Endothelial cell of hepatic sinusoid (primary cell): ENCODE measurements around the gene WNK1.
"Not testable (repeated sequence)": the region's sequence is repeated elsewhere in the genome, so short reads cannot be mapped to it uniquely, and the experiment has no call there.

Source experiments
- in situ Hi-C: cut with HindIII; loops from 2 replicates; pipeline ENCODE4 v1.10.0; 2017; ENCODE audit warnings: low sequenced_read_pairs

Gene WNK1

DNA sequence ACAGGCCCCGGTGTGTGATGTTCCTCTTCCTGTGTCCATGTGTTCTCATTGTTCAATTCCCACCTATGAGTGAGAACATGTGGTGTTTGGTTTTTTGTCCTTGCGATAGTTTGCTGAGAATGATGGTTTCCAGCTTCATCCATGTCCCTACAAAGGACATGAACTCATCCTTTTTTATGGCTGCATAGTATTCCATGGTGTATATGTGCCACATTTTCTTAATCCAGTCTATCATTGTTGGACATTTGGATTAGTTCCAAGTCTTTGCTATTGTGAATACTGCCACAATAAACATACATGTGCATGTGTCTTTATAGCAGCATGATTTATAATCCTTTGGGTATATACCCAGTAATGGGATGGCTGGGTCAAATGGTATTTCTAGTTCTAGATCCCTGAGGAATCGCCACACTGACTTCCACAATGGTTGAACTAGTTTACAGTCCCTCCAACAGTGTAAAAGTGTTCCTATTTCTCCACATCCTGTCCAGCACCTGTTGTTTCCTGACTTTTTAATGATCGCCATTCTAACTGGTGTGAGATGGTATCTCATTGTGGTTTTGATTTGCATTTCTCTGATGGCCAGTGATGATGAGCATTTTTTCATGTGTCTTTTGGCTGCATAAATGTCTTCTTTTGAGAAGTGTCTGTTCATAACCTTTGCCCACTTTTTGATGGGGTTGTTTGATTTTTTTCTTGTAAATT, 97.5 kb downstream of the WNK1 start:
- in situ Hi-C loops = not testable (repeated sequence)

DNA sequence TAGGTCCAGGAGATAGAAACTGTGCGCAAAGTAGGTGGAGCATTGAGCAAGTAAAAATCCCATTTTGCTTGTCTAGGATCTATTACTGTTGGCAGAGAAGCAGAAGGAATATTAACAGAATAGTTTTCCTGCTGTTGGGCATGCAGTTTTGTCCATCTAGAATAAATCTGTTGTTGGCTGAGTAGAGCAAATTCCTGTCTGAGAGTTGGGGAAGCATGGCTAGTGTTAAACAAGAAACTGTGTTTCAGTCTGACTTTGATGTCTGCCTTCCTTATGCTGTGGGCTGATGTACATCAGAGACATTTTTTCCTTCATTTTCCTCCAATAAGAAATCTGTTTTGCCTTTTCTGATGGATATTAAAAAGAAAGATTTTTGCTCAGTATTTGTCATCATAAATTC, 99.0 kb downstream of the WNK1 start:
- in situ Hi-C loops = no loop called here

DNA sequence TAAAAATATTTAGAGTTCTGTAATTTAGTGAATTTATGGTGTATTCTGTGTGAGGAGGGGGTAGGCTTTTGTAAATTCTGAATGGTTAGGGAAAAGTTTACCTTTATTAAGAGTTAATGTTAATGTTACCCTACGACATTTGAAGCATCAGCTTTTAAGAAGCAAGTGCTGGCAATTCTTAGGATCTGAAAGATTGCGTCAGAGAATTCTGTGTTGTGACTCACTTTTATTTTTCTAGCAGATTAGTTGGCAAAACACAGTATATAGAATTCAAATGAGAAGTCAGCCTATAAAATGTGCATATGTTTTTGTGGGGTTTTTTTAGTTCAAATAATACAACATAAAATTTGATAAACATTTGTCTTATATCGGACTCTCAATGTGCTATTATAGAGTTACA, 99.5 kb downstream of the WNK1 start:
- in situ Hi-C loops = no loop called here

DNA sequence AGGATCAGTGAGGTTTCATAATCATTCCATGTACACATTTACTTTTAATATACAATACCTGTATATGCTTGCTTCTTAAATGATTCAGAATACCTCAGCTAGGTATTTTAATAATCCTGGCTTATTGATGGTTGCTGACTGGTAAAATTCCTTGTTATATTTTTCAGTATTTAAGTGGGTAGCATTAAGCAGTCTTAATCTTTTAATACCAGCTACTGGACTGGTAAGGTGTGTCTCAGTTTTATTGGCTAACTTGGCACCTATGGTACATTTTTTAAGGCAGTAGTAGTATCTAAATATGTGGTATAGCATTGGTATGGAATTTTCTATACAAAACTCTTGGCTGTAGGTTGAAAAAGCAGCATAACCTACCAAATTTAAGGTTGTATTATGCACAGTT, 100.5 kb downstream of the WNK1 start:
- in situ Hi-C loops = no loop called here

DNA sequence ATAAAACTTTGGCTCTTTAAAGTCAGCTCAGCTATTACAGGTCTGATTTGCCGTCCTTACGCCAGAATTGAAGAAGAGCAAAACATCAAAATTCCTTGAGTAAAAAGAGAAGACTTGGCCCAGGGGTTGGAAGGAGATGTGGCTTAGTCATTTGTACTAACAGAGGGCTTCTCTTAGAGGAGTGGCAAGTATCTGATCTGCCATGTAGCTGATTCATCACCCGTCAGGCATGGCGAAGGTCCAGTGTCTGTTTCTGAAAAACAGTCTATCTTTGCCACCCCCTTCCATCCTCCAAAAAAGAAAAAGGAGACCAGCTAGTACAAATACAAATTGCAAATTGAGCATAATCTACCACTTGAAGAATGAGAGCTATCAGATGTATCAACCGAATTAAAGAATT, 105.2 kb downstream of the WNK1 start:
- in situ Hi-C loops = no loop called here

DNA sequence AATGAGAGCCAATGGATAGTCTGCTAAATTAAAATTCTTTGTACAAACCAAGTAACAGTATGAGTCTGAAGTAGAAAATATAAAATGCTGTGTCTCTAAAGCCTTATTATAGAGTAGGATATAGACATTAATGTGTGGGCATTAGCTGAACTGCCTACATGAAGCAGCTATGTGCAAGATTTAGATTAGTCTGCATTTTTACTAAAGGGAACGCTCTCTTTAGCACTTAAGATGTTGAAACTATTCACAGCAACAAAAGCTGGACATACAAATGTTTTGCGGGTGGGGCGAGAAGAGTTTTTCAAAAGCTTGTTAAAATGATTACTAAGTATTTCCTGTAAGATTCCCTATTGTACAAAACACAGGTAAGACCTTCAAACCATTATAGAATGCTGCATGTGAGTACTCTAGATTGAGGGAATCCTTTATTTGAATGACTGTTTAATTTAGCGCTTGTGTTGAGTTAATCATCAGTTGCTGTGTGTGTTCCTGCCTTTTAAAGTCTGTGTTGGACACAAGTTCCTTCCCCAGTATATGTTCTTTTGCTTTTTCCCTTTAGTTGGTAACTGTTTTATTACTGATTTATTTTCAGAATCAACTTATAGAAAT, 110.0 kb downstream of the WNK1 start:
- in situ Hi-C loops = no loop called here

DNA sequence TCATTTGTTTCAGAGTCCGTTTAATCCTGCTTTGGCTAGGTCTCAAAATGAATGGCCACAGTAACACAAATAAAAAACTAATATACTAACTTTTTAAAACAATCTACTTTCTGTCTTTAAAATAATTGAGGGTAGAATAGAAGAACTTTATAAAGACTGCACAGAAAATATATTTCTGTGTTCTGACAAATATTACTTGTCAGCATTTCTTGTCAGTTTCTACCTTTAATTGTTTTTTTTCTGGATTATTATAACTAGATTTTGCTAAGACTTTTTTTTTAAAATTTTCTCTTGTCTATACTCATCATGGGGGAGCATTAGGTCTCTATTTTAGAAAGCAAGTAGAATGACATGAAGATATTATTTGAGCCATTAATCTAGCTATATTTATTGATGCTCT, 110.9 kb downstream of the WNK1 start:
- in situ Hi-C loops = no loop called here

DNA sequence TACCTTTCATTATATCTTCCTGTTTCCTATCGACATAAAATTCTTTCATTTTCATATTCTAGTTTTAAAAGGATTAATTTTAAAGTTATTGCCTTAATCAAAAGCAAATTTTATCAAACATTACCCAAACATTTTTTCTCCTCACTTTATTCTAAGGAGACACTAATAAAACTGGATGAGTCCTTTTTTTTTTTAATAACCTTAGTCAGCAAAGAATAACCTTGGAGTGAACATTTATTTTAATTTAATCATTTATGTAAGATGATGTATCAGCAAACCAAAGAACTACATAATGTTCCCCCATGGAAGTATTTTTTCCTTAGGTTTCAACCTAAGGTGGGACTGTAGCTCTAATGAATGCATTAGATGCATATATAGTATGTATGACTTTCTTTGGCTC, 113.2 kb downstream of the WNK1 start:
- in situ Hi-C loops = no loop called here

DNA sequence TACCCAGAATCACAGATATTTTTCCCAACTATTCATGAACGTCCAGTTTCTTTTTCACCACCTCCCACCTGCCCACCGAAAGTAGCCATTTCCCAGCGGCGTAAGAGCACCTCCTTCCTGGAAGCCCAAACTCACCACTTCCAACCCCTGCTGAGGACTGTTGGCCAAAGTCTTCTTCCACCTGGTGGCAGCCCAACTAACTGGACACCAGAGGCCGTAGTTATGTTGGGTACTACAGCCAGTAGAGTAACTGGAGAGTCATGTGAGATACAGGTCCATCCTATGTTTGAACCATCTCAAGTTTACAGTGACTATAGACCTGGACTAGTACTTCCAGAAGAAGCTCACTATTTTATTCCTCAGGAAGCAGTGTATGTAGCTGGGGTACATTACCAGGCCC, 115.5 kb downstream of the WNK1 start:
- in situ Hi-C loops = no loop called here

DNA sequence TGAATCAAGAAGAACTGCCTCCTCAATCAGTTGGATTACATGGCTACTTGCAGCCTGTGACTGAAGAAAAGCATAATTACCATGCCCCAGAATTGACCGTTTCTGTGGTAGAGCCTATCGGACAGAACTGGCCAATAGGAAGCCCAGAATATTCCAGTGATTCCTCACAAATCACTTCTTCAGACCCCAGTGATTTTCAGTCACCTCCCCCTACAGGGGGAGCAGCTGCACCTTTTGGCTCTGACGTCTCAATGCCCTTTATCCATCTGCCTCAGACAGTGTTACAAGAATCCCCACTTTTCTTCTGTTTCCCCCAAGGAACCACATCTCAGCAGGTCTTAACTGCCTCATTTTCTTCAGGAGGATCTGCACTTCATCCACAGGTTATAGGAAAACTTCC, 116.3 kb downstream of the WNK1 start:
- in situ Hi-C loops = no loop called here

DNA sequence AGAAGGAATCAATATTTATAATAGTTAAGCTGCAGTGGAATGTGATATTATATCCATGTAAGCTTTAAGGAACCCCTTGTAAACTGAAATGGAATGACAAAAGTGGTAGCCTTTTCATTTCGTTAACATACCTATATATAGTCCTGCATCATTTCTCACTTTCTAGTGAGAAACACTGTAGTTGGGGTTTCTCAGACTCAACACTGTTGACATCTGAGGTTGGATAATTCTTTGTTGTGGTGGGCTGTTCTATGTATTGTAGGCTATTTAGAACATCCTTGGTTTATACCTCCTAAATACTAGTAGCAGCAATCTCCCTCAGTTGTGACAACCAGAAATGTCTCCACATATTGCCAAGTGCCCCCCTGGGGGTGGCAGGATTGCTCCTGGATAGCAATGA, 118.0 kb downstream of the WNK1 start:
- in situ Hi-C loops = no loop called here

DNA sequence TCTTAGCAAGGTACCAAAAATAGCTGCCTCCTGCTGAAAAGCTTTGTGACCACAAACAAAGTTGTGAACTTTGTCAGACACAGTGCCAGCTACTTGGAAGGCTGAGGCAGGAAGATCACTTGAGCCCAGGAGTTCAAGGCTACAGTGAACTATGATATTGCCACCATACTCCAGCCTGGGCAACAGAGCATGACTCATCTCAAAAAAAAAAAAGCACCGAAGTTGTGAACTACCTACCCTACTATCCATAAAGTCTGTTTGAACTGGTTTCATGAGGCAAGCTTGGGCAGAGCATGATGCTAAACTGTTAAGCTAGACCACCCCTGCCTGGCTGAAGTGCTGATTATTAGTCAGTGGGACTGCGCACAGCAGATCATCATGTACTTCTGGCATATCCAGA, 121.6 kb downstream of the WNK1 start:
- in situ Hi-C loops = no loop called here

DNA sequence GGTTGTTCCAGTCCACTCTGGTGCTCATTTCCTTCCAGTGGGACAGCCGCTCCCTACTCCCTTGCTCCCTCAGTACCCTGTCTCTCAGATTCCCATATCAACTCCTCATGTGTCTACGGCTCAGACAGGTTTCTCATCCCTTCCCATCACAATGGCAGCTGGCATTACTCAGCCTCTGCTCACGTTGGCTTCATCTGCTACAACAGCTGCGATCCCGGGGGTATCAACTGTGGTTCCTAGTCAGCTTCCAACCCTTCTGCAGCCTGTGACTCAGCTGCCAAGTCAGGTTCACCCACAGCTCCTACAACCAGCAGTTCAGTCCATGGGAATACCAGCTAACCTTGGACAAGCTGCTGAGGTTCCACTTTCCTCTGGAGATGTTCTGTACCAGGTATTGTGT, 127.3 kb downstream of the WNK1 start:
- in situ Hi-C loops = no loop called here

DNA sequence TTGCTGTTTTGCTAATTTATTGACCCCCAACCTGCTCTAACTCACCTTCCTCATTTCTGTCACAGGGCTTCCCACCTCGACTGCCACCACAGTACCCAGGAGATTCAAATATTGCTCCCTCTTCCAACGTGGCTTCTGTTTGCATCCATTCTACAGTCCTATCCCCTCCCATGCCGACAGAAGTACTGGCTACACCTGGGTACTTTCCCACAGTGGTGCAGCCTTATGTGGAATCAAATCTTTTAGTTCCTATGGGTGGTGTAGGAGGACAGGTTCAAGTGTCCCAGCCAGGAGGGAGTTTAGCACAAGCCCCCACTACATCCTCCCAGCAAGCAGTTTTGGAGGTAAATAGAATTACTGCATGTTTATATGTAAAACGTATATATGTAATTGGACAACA, 128.3 kb downstream of the WNK1 start:
- in situ Hi-C loops = no loop called here

DNA sequence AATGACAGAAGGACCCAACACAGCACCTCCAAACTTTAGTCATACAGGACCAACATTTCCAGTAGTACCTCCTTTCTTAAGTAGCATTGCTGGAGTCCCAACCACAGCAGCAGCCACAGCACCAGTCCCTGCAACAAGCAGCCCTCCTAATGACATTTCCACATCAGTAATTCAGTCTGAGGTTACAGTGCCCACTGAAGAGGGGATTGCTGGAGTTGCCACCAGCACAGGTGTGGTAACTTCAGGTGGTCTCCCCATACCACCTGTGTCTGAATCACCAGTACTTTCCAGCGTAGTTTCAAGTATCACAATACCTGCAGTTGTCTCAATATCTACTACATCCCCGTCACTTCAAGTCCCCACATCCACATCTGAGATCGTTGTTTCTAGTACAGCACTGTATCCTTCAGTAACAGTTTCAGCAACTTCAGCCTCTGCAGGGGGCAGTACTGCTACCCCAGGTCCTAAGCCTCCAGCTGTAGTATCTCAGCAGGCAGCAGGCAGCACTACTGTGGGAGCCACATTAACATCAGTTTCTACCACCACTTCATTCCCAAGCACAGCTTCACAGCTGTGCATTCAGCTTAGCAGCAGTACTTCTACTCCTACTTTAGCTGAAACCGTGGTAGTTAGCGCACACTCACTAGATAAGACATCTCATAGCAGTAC, 132.5 kb downstream of the WNK1 start:
- in situ Hi-C loops = no loop called here

DNA sequence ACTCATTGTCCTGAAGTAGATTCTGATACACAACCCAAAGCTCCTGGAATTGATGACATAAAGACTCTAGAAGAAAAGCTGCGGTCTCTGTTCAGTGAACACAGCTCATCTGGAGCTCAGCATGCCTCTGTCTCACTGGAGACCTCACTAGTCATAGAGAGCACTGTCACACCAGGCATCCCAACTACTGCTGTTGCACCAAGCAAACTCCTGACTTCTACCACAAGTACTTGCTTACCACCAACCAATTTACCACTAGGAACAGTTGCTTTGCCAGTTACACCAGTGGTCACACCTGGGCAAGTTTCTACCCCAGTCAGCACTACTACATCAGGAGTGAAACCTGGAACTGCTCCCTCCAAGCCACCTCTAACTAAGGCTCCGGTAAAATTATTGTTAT, 133.3 kb downstream of the WNK1 start:
- in situ Hi-C loops = no loop called here

DNA sequence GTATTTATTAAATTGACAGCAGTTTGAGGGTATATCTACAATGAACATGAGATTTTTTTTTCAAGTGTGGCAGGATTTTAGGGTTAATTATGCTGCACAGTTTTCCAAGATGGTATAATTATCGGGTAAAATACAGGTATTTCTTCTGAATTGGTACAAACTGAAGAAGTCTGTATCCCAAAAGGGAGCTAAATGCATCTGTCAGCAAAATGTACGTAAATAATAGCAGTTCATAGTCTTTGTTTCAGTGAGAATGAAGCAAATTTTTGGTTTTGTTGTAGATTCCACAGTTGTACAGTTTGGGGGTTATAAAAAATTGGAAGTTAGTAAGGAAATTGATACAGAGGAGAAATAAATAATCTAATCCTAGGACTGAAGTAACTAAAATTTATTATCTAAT, 133.8 kb downstream of the WNK1 start:
- in situ Hi-C loops = no loop called here

DNA sequence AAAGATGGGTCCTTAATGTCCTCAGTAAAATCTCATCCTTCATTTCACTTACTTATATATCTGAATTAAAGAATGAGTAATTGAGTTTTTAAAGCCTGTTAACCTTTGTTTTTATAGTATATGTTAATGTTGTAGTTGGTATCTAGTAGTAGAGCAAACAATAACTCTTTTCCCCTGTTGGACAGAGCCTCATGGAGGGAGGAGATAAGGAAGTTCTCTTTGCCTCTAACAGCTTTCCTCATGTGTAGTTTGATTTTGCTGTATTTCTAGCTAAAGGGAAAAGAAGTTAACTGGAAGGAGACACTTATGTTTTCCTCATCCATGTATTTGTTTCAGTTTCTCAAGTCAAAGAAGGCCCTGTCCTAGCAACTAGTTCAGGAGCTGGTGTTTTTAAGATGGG, 141.8 kb downstream of the WNK1 start:
- in situ Hi-C loops = no loop called here

DNA sequence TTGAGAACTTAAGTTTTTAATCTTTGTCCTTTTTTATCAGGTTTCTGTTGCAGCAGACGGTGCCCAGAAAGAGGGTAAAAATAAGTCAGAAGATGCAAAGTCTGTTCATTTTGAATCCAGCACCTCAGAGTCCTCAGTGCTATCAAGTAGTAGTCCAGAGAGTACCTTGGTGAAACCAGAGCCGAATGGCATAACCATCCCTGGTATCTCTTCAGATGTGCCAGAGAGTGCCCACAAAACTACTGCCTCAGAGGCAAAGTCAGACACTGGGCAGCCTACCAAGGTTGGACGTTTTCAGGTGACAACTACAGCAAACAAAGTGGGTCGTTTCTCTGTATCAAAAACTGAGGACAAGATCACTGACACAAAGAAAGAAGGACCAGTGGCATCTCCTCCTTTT, 143.7 kb downstream of the WNK1 start:
- in situ Hi-C loops = no loop called here

DNA sequence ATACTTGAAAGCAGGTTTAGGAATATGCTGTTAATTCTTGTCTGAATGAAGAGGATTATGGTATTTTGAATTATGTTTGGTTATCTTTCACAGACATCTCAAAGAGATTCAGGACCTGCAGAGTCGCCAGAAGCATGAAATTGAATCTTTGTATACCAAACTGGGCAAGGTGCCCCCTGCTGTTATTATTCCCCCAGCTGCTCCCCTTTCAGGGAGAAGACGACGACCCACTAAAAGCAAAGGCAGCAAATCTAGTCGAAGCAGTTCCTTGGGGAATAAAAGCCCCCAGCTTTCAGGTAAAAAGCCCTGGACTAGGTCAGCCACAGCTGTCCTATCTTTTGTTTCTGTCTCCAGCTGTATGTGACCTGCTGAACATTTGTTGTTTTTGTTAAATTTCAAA, 145.0 kb downstream of the WNK1 start:
- in situ Hi-C loops = no loop called here

DNA sequence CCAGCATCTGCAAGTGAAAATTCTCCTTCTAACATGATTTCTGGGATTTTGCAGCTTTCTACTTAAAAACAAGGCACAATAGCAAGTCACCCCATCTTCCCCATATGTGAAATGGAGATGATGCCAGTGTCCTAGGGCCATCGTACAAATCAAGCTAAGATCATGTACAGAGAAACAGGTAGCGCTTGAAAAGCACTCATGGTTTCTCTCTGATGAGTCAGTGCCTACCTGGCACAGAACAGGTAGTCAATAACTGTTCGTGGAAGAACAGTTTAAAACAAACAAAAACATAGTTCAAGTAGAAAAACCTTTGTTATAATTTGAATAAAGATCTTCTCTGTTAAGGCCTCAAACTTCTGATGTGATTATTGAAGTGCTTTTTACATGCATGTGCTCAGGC, 150.2 kb downstream of the WNK1 start:
- in situ Hi-C loops = no loop called here

DNA sequence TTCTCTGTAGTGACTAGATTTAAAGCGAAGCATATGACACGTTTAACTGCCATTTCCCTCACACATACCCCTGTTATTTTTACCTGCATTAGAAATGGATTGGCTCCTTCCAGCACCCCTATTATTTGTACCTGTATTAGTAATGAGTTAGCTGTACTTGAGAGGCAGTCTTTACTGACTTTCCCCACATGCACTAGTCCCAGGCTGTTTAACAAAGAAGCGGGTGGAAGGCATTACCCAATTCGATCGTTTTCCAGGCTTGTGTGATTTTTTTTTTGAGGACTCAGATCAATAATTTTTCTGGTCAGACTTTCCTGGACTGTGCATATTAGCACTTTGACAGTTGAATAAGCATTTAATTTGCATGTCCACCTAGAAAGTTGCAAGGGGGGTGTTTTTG, 150.7 kb downstream of the WNK1 start:
- in situ Hi-C loops = no loop called here

DNA sequence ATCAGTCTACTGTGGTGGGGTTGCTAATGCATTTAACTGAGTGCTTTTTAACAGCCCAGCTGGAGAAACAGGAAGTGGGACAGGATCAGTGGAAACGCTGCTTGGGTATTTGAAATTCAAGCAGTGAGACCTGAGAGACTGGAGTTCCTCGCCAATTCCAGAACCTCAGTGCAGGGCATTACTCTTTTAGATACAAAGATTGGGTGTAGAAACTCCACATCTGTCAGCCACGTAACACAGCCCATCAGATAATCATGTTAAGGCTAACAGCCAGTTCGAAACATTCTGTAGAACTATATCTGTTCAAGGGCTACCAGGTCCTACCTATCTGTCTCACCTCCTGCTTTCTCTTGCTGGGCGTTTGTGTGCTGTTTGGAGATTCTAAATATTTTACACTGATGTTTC, 151.6 kb downstream of the WNK1 start:
- in situ Hi-C loops = no loop called here
